HepG2 (cell line): ENCODE results near the gene TMEM134. TPM values are rescaled to one million over a fixed set of nuclear protein-coding genes. Genes with fewer than 3 reads are reported as not detected.

Experiments used
- AHDC1 ChIP-seq: sonication (generic); formaldehyde crosslinking; IDR thresholded peaks from 2 replicates; pipeline ENCODE4 v1.5.1; 2020; ENCODE audit warnings: mild to moderate bottlenecking, missing genetic modification reagents, borderline replicate concordance
- ATF3 ChIP-seq: sonication (generic); formaldehyde crosslinking; IDR thresholded peaks from 2 replicates; pipeline ENCODE4 v1.4.0; 2020; ENCODE audit warnings: missing genetic modification reagents
- E2F5 ChIP-seq: sonication (generic); formaldehyde crosslinking; conservative IDR thresholded peaks from 2 replicates; pipeline ENCODE4 v1.4.0; 2020; ENCODE audit warnings: missing genetic modification reagents
- ERF ChIP-seq: IDR thresholded peaks from 2 replicates; pipeline ENCODE4 v1.6.1; 2018; ENCODE audit warnings: missing biosample characterization, missing genetic modification reagents
- MAFK ChIP-seq, 2 experiments: IDR thresholded peaks in 1 of 2; conservative IDR thresholded peaks in 1 of 2; 2 replicates each; pipeline ENCODE4 v1.6.1; 2011; ENCODE audit warnings: improper control_type of control experiment in 2 of 2, low read length in 2 of 2
- MEIS2 ChIP-seq: sonication (generic); formaldehyde crosslinking; IDR thresholded peaks from 2 replicates; pipeline ENCODE4 v1.9.0; 2021; ENCODE audit warnings: mild to moderate bottlenecking, missing genetic modification reagents
- MYNN ChIP-seq: sonication (generic); formaldehyde crosslinking; IDR thresholded peaks from 2 replicates; pipeline ENCODE4 v1.4.0; 2020; ENCODE audit warnings: mild to moderate bottlenecking, low read depth, missing genetic modification reagents
- NR3C1 ChIP-seq: sonication (generic); formaldehyde crosslinking; IDR thresholded peaks from 2 replicates; pipeline ENCODE4 v1.4.0; 2020; ENCODE audit warnings: missing genetic modification reagents
- RARG ChIP-seq: sonication (generic); formaldehyde crosslinking; IDR thresholded peaks from 2 replicates; pipeline ENCODE4 v1.4.0; 2020; ENCODE audit warnings: low read depth, mild to moderate bottlenecking, missing genetic modification reagents
- SIN3A ChIP-seq: IDR thresholded peaks from 2 replicates; pipeline ENCODE4 v1.6.1; 2011; ENCODE audit warnings: low read depth, mild to moderate bottlenecking, control low read depth, low read length, borderline replicate concordance
- ZNF350 ChIP-seq: sonication (generic); formaldehyde crosslinking; IDR thresholded peaks from 2 replicates; pipeline ENCODE4 v1.4.0; 2020; ENCODE audit warnings: mild to moderate bottlenecking, low read depth, missing genetic modification reagents, borderline replicate concordance
- ZNF446 ChIP-seq: sonication (generic); formaldehyde crosslinking; IDR thresholded peaks from 2 replicates; pipeline ENCODE4 v1.5.0; 2020; ENCODE audit warnings: mild to moderate bottlenecking, missing genetic modification reagents
- ZNF574 ChIP-seq: sonication (generic); formaldehyde crosslinking; IDR thresholded peaks from 2 replicates; pipeline ENCODE4 v1.4.0; 2020; ENCODE audit warnings: missing genetic modification reagents
- ZSCAN29 ChIP-seq: sonication (generic); formaldehyde crosslinking; conservative IDR thresholded peaks from 2 replicates; pipeline ENCODE4 v1.4.0; 2020; ENCODE audit warnings: mild to moderate bottlenecking, missing genetic modification reagents
- polyA plus RNA-seq, 8 experiments: library from polyadenylated mRNA; depleted of rRNA in 3 of 8; stranded (reverse) in 7 of 8; unstranded in 1 of 8; fragments of >200 nt; fragmentation: Illumina TruSeq in 4 of 8; extraction: Trizol in 4 of 8; gene quantifications; 2 replicates each; pipeline versions ENCODE4 v1.2.1 to v1.2.3, GENCODE V29; 2011 to 2016; ENCODE audit warnings: low read depth in 4 of 8, missing spikeins in 1 of 8, mixed read lengths in 1 of 8; ENCODE audit not compliant: insufficient read depth in 1 of 8
- total RNA-seq, 5 experiments: library from RNA; depleted of rRNA; stranded (reverse); fragments of >200 nt; fragmentation: Illumina TruSeq; extraction: Trizol; gene quantifications; 2 replicates each; pipeline ENCODE4 v1.2.3, GENCODE V29; 2016; ENCODE audit warnings: low read depth in 1 of 5
- TF ChIP-seq, protein P1 (sequence below): sonication (generic); formaldehyde crosslinking; conservative IDR thresholded peaks from 2 replicates; pipeline ENCODE4 v1.5.0; 2020; ENCODE audit warnings: missing genetic modification reagents

Gene TMEM134
- total and polyA plus RNA-seq, 2 of the 13 experiments (the other 11 are each of a cell fraction or from before 2014, with no cell fraction given): 6.9 to 26.9 TPM

- TF ChIP-seq AHDC1 (CRISPR knock-in tag) (no peak), ERF (CRISPR knock-in tag) (no peak), ZNF446 (CRISPR knock-in tag) (no peak), MAFK (conservative IDR thresholded peaks at IDR 0.05 in 1 of 2, IDR thresholded peaks at IDR 0.05 in 1 of 2; ENCODE audit: low read length in 2 of 2) (no peak), SIN3A (peak; percentile 79; the same call in 1 of the 2 replicates), ZSCAN29 (CRISPR knock-in tag) (no peak), RARG (CRISPR knock-in tag) (no peak), NR3C1 (CRISPR knock-in tag) (no peak), ZNF350 (CRISPR knock-in tag) (peak; percentile 64; the same call in 1 of the 2 replicates), ATF3 (CRISPR knock-in tag) (no peak), MEIS2 (CRISPR knock-in tag) (peak; percentile 40), E2F5 (CRISPR knock-in tag) (peak; percentile 88), MYNN (no peak), ZNF574 (no peak; the same call in 1 of the 2 replicates)
- TF ChIP-seq, protein P1, sequence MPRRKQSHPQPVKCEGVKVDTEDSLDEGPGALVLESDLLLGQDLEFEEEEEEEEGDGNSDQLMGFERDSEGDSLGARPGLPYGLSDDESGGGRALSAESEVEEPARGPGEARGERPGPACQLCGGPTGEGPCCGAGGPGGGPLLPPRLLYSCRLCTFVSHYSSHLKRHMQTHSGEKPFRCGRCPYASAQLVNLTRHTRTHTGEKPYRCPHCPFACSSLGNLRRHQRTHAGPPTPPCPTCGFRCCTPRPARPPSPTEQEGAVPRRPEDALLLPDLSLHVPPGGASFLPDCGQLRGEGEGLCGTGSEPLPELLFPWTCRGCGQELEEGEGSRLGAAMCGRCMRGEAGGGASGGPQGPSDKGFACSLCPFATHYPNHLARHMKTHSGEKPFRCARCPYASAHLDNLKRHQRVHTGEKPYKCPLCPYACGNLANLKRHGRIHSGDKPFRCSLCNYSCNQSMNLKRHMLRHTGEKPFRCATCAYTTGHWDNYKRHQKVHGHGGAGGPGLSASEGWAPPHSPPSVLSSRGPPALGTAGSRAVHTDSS (CRISPR knock-in tag): no peak
Observed at GRCh38 chr11:67507864-67508485, 38.9 kb upstream of the TMEM134 start, which contains the start of gene CDK2AP2 (continued).
